Measurements from ENCODE around the gene ADAMTS12.

ADAMTS12 gene

DNA sequence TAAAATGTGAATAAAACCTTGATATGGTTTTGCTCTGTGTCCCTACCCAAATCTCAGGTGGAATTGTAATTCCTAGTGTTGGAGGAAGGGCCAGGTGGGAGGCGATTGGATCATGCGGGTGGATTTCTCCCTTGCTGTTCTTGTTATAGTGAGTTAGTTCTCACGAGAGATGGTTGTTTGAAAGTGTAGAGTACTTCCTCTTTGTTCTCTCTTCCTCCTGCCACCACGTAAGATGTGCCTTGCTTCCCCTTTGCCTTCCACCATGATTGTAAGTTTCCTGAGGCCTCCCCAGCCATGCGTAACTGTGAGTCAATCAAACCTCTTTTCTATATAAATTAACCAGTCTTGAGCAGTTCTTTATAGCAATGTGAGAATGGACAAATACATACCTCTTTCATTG is 416.1 kb downstream of the ADAMTS12 start:
- no peak for DNase-seq
- H3K27me3 Mint-ChIP-seq (ENCODE audit: low read depth, poor library complexity): no peaks in the 10 kb centered on the region
- no peak overlapping the region for H3K4me3 Mint-ChIP-seq
- H3K36me3 Mint-ChIP-seq (ENCODE audit: low read depth): peaks cover 89% of the 10 kb centered on the region
- peaks cover 34% of the 10 kb centered on the region for H3K4me1 Mint-ChIP-seq
- TF ChIP-seq, protein P1, sequence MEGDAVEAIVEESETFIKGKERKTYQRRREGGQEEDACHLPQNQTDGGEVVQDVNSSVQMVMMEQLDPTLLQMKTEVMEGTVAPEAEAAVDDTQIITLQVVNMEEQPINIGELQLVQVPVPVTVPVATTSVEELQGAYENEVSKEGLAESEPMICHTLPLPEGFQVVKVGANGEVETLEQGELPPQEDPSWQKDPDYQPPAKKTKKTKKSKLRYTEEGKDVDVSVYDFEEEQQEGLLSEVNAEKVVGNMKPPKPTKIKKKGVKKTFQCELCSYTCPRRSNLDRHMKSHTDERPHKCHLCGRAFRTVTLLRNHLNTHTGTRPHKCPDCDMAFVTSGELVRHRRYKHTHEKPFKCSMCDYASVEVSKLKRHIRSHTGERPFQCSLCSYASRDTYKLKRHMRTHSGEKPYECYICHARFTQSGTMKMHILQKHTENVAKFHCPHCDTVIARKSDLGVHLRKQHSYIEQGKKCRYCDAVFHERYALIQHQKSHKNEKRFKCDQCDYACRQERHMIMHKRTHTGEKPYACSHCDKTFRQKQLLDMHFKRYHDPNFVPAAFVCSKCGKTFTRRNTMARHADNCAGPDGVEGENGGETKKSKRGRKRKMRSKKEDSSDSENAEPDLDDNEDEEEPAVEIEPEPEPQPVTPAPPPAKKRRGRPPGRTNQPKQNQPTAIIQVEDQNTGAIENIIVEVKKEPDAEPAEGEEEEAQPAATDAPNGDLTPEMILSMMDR (IDR thresholded peaks at IDR 0.05): no peak
- peak overlapping the region; percentile 18 for H3K27ac Mint-ChIP-seq
- H3K9me3 Mint-ChIP-seq: no peaks in the 10 kb centered on the region

DNA sequence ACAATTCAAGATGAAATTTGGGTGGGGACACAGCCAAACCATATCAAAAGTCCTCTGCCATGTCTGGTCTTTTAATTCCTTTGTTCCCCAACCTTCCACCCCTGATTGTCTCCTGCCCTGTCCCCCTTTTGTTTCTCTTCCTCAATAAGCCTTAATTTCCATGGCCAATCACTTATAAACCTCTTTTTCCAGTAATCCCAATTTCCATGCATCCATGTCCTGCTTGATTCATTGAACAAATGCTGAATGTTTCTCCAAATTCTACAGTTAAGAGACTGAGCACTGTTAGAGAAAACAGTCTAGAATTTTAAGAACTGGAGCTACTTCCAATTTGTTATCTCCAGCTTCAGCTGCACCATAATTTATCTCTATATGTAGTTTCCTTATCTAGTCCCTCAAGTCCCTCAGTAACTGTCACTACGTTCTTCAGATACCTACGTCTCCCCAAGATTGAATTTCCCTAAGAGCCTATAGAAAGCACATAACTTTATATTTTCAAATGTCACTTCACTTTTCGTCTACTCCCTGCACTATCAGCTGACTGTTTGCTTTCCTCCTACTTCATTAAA is 416.8 kb downstream of the ADAMTS12 start:
- TF ChIP-seq, protein P1 (IDR thresholded peaks at IDR 0.05): no peak
- Mint-ChIP-seq H3K4me1 (peaks cover 28% of the 10 kb centered on the region), H3K36me3 (ENCODE audit: low read depth) (peaks cover 91% of the 10 kb centered on the region), H3K9me3 (no peaks in the 10 kb centered on the region), H3K4me3 (no peak overlapping the region), H3K27me3 (ENCODE audit: low read depth, poor library complexity) (no peaks in the 10 kb centered on the region), H3K27ac (no peak overlapping the region)
- no peak for DNase-seq

DNA sequence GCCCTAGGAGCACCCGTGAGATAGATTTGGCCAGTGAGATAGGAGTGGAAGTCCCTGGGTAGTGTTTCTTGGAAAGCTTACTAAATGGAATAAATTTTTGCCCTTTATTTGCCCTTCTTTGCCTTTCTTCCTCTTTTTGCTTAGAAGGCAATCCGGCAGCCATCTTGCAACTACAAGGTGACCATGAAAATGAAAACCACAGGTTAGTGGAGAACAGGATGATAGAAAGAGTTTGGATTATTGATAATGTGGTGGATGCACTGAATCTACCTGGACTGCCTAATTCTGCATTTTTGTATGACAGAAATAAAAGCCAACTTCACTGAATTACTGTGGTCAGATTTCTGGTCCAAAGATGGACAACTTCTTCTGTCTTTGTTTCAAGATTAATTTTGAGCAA is 417.8 kb downstream of the ADAMTS12 start:
- H3K4me3 Mint-ChIP-seq: no peak overlapping the region
- no peaks in the 10 kb centered on the region for H3K27me3 Mint-ChIP-seq (ENCODE audit: low read depth, poor library complexity)
- TF ChIP-seq, protein P1 (IDR thresholded peaks at IDR 0.05): no peak
- H3K27ac Mint-ChIP-seq: no peak overlapping the region
- H3K9me3 Mint-ChIP-seq: no peaks in the 10 kb centered on the region
- DNase-seq: no peak
- H3K36me3 Mint-ChIP-seq (ENCODE audit: low read depth): peaks cover 88% of the 10 kb centered on the region
- H3K4me1 Mint-ChIP-seq: peaks cover 17% of the 10 kb centered on the region
